Neural cell (in vitro differentiated cells): ENCODE measurements around the gene NETO1.

Experiments used
- CTCF ChIP-seq: fragments of 450-650 bp; IDR thresholded peaks from 2 replicates; pipeline ENCODE4 v1.5.1; 2014; ENCODE audit warnings: antibody characterized with exemption, mild to moderate bottlenecking, moderate library complexity; ENCODE audit not compliant: poor library complexity, severe bottlenecking
- MXI1 ChIP-seq: fragments of 450-650 bp; conservative IDR thresholded peaks from 2 replicates; pipeline ENCODE4 v1.6.1; 2014; ENCODE audit warnings: antibody characterized with exemption, mild to moderate bottlenecking; ENCODE audit not compliant: poor library complexity, severe bottlenecking

GRCh38 chr18:72727038-72727655, 140.6 kb downstream of the NETO1 start:
- no peak for TF ChIP-seq MXI1
- TF ChIP-seq CTCF = no peak
